Neural cell (in vitro differentiated cells): ENCODE results near the gene GOLGA6L1. TPM values are rescaled to one million over a fixed set of nuclear protein-coding genes. Genes with fewer than 3 reads are reported as not detected.
"Not testable (repeated sequence)": the region's sequence is repeated elsewhere in the genome, so short reads cannot be mapped to it uniquely, and the experiment has no call there.

Experiments used
- H2AFZ ChIP-seq: fragments of 200-600, 300-800 bp; sonication (generic), shearing (Covaris generic); 2 replicates; pipeline ENCODE4 v1.6.0; 2014; ENCODE audit warnings: low read depth, mild to moderate bottlenecking, antibody characterized with exemption, low read length, moderate library complexity
- H3F3A ChIP-seq: fragments of 200-600 bp; shearing (Covaris generic); 2 replicates; pipeline ENCODE4 v1.6.1; 2016; ENCODE audit warnings: mild to moderate bottlenecking, moderate library complexity, mixed read lengths, antibody characterized with exemption, low read length; ENCODE audit not compliant: insufficient read depth, poor library complexity, severe bottlenecking
- H3K27ac ChIP-seq: fragments of 200-600, 300-800 bp; sonication (generic), shearing (Covaris generic); 2 replicates; pipeline ENCODE4 v1.5.1; 2014; ENCODE audit warnings: mild to moderate bottlenecking, low read length, moderate library complexity
- H3K27me3 ChIP-seq: fragments of 300-800, 200-600 bp; sonication (generic), shearing (Covaris generic); 2 replicates; pipeline ENCODE4 v1.6.0; 2014; ENCODE audit warnings: mild to moderate bottlenecking, low read depth, low read length, moderate library complexity; ENCODE audit not compliant: insufficient read depth
- H3K36me3 ChIP-seq: fragments of 300-800, 200-600 bp; sonication (generic), shearing (Covaris generic); 2 replicates; pipeline ENCODE4 v1.5.1; 2014; ENCODE audit warnings: mild to moderate bottlenecking, antibody characterized with exemption, low read length, moderate library complexity; ENCODE audit not compliant: insufficient read depth
- H3K4me2 ChIP-seq: fragments of 300-800, 200-600 bp; sonication (generic), shearing (Covaris generic); 2 replicates; pipeline ENCODE4 v1.6.0; 2014; ENCODE audit warnings: mild to moderate bottlenecking, low read length
- H3K4me3 ChIP-seq: fragments of 300-800, 200-600 bp; sonication (generic), shearing (Covaris generic); 2 replicates; pipeline ENCODE4 v1.5.1; 2014; ENCODE audit warnings: mild to moderate bottlenecking, low read length, moderate library complexity
- H3K79me2 ChIP-seq: fragments of 200-600 bp; shearing (Covaris generic); replicated peaks from 2 replicates; pipeline ENCODE4 v1.6.0; 2014; ENCODE audit warnings: mild to moderate bottlenecking, low read length, moderate library complexity; ENCODE audit not compliant: insufficient read depth
- H3K9ac ChIP-seq: fragments of 300-800, 200-600 bp; sonication (generic), shearing (Covaris generic); 2 replicates; pipeline ENCODE4 v1.6.1; 2016; ENCODE audit warnings: mild to moderate bottlenecking, low read length, mixed read lengths
- H3K9me2 ChIP-seq: fragments of 200-600 bp; shearing (Covaris generic); 2 replicates; pipeline ENCODE4 v1.6.1; 2016; ENCODE audit warnings: mild to moderate bottlenecking, low read length, mixed read lengths; ENCODE audit not compliant: insufficient read depth
- H3K9me3 ChIP-seq: fragments of 200-600, 300-800 bp; sonication (generic), shearing (Covaris generic); 2 replicates; pipeline ENCODE4 v1.6.1; 2016; ENCODE audit warnings: mild to moderate bottlenecking, mixed run types, low read length, moderate library complexity, mixed read lengths
- H4K20me1 ChIP-seq: fragments of 200-600 bp; shearing (Covaris generic); 2 replicates; pipeline ENCODE4 v1.6.1; 2016; ENCODE audit warnings: mild to moderate bottlenecking, mixed run types; ENCODE audit not compliant: insufficient read depth
- CTCF ChIP-seq: fragments of 450-650 bp; IDR thresholded peaks from 2 replicates; pipeline ENCODE4 v1.5.1; 2014; ENCODE audit warnings: antibody characterized with exemption, mild to moderate bottlenecking, moderate library complexity; ENCODE audit not compliant: poor library complexity, severe bottlenecking
- EP300 ChIP-seq: fragments of 450-650 bp; conservative IDR thresholded peaks from 2 replicates; pipeline ENCODE4 v1.6.1; 2014; ENCODE audit warnings: antibody characterized with exemption, mild to moderate bottlenecking, moderate library complexity; ENCODE audit not compliant: poor library complexity, severe bottlenecking
- EZH2 ChIP-seq: fragments of 200-600, 300-800 bp; shearing (Covaris generic), sonication (generic); IDR thresholded peaks from 2 replicates; pipeline ENCODE4 v1.6.1; 2014; ENCODE audit warnings: antibody characterized with exemption, low read length, borderline replicate concordance, mild to moderate bottlenecking; ENCODE audit not compliant: insufficient read depth, poor library complexity, severe bottlenecking
- MXI1 ChIP-seq: fragments of 450-650 bp; conservative IDR thresholded peaks from 2 replicates; pipeline ENCODE4 v1.6.1; 2014; ENCODE audit warnings: antibody characterized with exemption, mild to moderate bottlenecking; ENCODE audit not compliant: poor library complexity, severe bottlenecking
- POLR2AphosphoS5 ChIP-seq: IDR thresholded peaks from 2 replicates; pipeline ENCODE4 v1.6.1; 2012
- RAD21 ChIP-seq: fragments of 450-650 bp; conservative IDR thresholded peaks from 2 replicates; pipeline ENCODE4 v1.6.1; 2014; ENCODE audit warnings: antibody characterized with exemption, mild to moderate bottlenecking, moderate library complexity
- REST ChIP-seq: IDR thresholded peaks from 2 replicates; pipeline ENCODE4 v1.6.1; 2012; ENCODE audit warnings: borderline replicate concordance
- SMC3 ChIP-seq: fragments of 450-650 bp; conservative IDR thresholded peaks from 2 replicates; pipeline ENCODE4 v1.6.1; 2014; ENCODE audit warnings: antibody characterized with exemption, mild to moderate bottlenecking, moderate library complexity; ENCODE audit not compliant: poor library complexity
- TAF1 ChIP-seq: IDR thresholded peaks from 2 replicates; pipeline ENCODE4 v1.6.1; 2012; ENCODE audit warnings: low read depth
- polyA plus RNA-seq: library from polyadenylated mRNA; depleted of rRNA; stranded (reverse); fragments of >200 nt; gene quantifications from 2 replicates; pipeline ENCODE4 v1.2.3, GENCODE V29; 2014

GOLGA6L1 gene
- polyA plus RNA-seq, 1 donor from 2014 or later, result not detected

GRCh38 chr15:23132787-23133186 lies 3.8 kb downstream of the GOLGA6L1 start:
- not testable (repeated sequence) for H2AFZ ChIP-seq, H3K27me3 ChIP-seq, H4K20me1 ChIP-seq, H3K27ac ChIP-seq, H3K9me3 ChIP-seq, H3K9ac ChIP-seq, H3K79me2 ChIP-seq, H3K36me3 ChIP-seq, H3K4me3 ChIP-seq, H3K4me2 ChIP-seq, H3F3A ChIP-seq, H3K9me2 ChIP-seq

- Histone ChIP-seq H3K27ac (no peak overlapping the region), H3F3A (no peaks in the 10 kb centered on the region), H3K9ac (no peak overlapping the region), H3K4me2 (no peak overlapping the region), H3K4me3 (no peak overlapping the region), H4K20me1 (no peaks in the 10 kb centered on the region), H3K9me2 (no peaks in the 10 kb centered on the region), H3K27me3 (no peaks in the 10 kb centered on the region), H3K9me3 (peaks cover 3% of the 10 kb centered on the region), H2AFZ (no peak overlapping the region), H3K36me3 (no peaks in the 10 kb centered on the region), H3K79me2 (no peaks in the 10 kb centered on the region)
- TF ChIP-seq MXI1 (no peak), SMC3 (no peak), RAD21 (no peak), POLR2AphosphoS5 (no peak)
Measured at GRCh38 chr15:23118208-23118607, 18.4 kb downstream of the GOLGA6L1 start.

GRCh38 chr15:23095796-23096195 lies 40.8 kb downstream of the GOLGA6L1 start:
- H2AFZ ChIP-seq, result no peak overlapping the region
- H3K36me3 ChIP-seq, result no peaks in the 10 kb centered on the region
- H3K4me2 ChIP-seq, result no peak overlapping the region
- no peaks in the 10 kb centered on the region for H3K9me2 ChIP-seq
- no peaks in the 10 kb centered on the region for H3K79me2 ChIP-seq
- H3K27ac ChIP-seq, result no peak overlapping the region
- TF ChIP-seq RAD21, result no peak
- TF ChIP-seq SMC3, result no peak
- no peak for TF ChIP-seq MXI1
- no peak for TF ChIP-seq CTCF
- TF ChIP-seq POLR2AphosphoS5, result no peak
- TF ChIP-seq EP300, result no peak
- TF ChIP-seq REST, result no peak
- TF ChIP-seq EZH2, result no peak
- no peak for TF ChIP-seq TAF1
- H3K27me3 ChIP-seq, result no peaks in the 10 kb centered on the region
- no peaks in the 10 kb centered on the region for H3F3A ChIP-seq
- no peak overlapping the region for H3K9ac ChIP-seq
- H3K9me3 ChIP-seq, result no peaks in the 10 kb centered on the region
- no peak overlapping the region for H3K4me3 ChIP-seq
- H4K20me1 ChIP-seq, result no peaks in the 10 kb centered on the region
